GM20000 (cell line): ENCODE data around the gene SARDH.

Source experiments
- DNase-seq: peaks from one replicate; pipeline ENCODE4 v3.0.0; 2012; ENCODE audit warnings: low spot score
- CTCF ChIP-seq: IDR thresholded peaks from 2 replicates; pipeline ENCODE4 v1.5.1; 2012; ENCODE audit warnings: mild to moderate bottlenecking, control low read depth; ENCODE audit errors: extremely low read depth, missing control alignments

SARDH gene

GRCh38 chr9:133740911-133741310, 2.8 kb upstream of the SARDH start:
- TF ChIP-seq CTCF: no peak
- DNase-seq: no peak

GRCh38 chr9:133739408-133740280, 1.5 kb upstream of the SARDH start:
- DNase-seq: no peak

GRCh38 chr9:133738640-133739225, 581 bp upstream of the SARDH start:
- DNase-seq: no peak
- TF ChIP-seq CTCF: no peak

More at GRCh38 chr9:133739408-133740280, 1.5 kb upstream of the SARDH start:
- no peak for TF ChIP-seq CTCF

- TF ChIP-seq CTCF: no peak
- DNase-seq: no peak
Observed at GRCh38 chr9:133737071-133737773, 930 bp downstream of the SARDH start.

GRCh38 chr9:133735931-133736330, 2.2 kb downstream of the SARDH start:
- TF ChIP-seq CTCF: no peak
- no peak for DNase-seq

GRCh38 chr9:133735415-133735775, 2.8 kb downstream of the SARDH start:
- no peak for DNase-seq
- no peak for TF ChIP-seq CTCF
